ENCODE results near the gene FMNL2. TPM values are rescaled to one million over a fixed set of nuclear protein-coding genes. Genes with fewer than 3 reads are reported as not detected.

The FMNL2 gene
- total RNA-seq, 1 donor from 2014 or later: 34.3 TPM

Other genes starting within 250 kb of the FMNL2 start
- gene CACNB4, start 236.1 kb upstream of the FMNL2 start, total RNA-seq: 1.8 and 2.9 TPM in 2 replicates
- 33.8 and 35.3 TPM in 2 replicates for gene STAM2, start 159.4 kb upstream of the FMNL2 start, total RNA-seq

All from astrocyte (in vitro differentiated cells and primary cell).